GM18499 (cell line): ENCODE data around the gene INSIG1.

ENCODE experiments used
- ATAC-seq: cut with Tn5 transposase; IDR thresholded peaks from one replicate; pipeline ENCODE4 v1.9.1; 2021; ENCODE audit warnings: moderate number of reproducible peaks; ENCODE audit not compliant: insufficient read depth, unreplicated experiment

Gene INSIG1

GRCh38 chr7:155297517-155298287 is at the start of gene INSIG1:
TSS of gene INSIG1 (plus strand) at chr7:155297878. CDS start at chr7:155298286, 408 bp downstream.
- peak; percentile 36 for ATAC-seq

GRCh38 chr7:155248366-155248756 is 49.3 kb upstream of the INSIG1 start:
- ATAC-seq: no peak

GRCh38 chr7:155251831-155252230 is 45.8 kb upstream of the INSIG1 start:
- ATAC-seq: no peak

GRCh38 chr7:155252444-155252887 is 45.2 kb upstream of the INSIG1 start:
- ATAC-seq: no peak

GRCh38 chr7:155252892-155253501 is 44.7 kb upstream of the INSIG1 start:
- no peak for ATAC-seq

- no peak for ATAC-seq
These were observed 43.7 kb upstream of the INSIG1 start for GRCh38 chr7:155254018-155254417.

GRCh38 chr7:155255071-155255470 is 42.6 kb upstream of the INSIG1 start:
- no peak for ATAC-seq

GRCh38 chr7:155255621-155256020 is 42.1 kb upstream of the INSIG1 start:
- ATAC-seq: no peak

- ATAC-seq: no peak
These were observed 41.5 kb upstream of the INSIG1 start for GRCh38 chr7:155256081-155256760.

- no peak for ATAC-seq
These were observed 40.8 kb upstream of the INSIG1 start for GRCh38 chr7:155256761-155257481.

GRCh38 chr7:155257482-155258225 is 40.0 kb upstream of the INSIG1 start:
- ATAC-seq: no peak

- no peak for ATAC-seq
These were observed 39.5 kb upstream of the INSIG1 start for GRCh38 chr7:155258226-155258560.

- ATAC-seq: no peak
These were observed 37.7 kb upstream of the INSIG1 start for GRCh38 chr7:155259866-155260497.

GRCh38 chr7:155260498-155260872 is 37.2 kb upstream of the INSIG1 start:
- ATAC-seq: no peak

GRCh38 chr7:155261031-155261985 is 36.4 kb upstream of the INSIG1 start:
- no peak for ATAC-seq

GRCh38 chr7:155262031-155262430 is 35.6 kb upstream of the INSIG1 start:
- ATAC-seq: no peak

GRCh38 chr7:155263051-155263450 is 34.6 kb upstream of the INSIG1 start:
- ATAC-seq: no peak

- ATAC-seq: no peak
These were observed 34.0 kb upstream of the INSIG1 start for GRCh38 chr7:155263581-155264143.
